Activated CD4-positive, alpha-beta T cell treated with anti-CD3 and anti-CD28 coated beads for 36 hours (primary cell): ENCODE data around the gene MYO9A. TPM values are rescaled to one million over a fixed set of nuclear protein-coding genes. Genes with fewer than 3 reads are reported as not detected.

Experiments
- ATAC-seq: fragments of 200-7000 bp; cut with Tn5 transposase; one replicate; pipeline ENCODE4 v1.10.0; 2021; ENCODE audit warnings: mild to moderate bottlenecking, moderate library complexity
- CTCF ChIA-PET: fragments of 350-600 bp; sonication (Branson Sonifier 250); formaldehyde crosslinking; loops from one replicate; lab custom pipeline; 2021; ENCODE audit warnings: antibody characterized with exemption; lab: Charles Lee
- POLR2A ChIA-PET: fragments of 350-600 bp; sonication (Branson Sonifier 250); formaldehyde crosslinking; loops from one replicate; lab custom pipeline; 2021; ENCODE audit warnings: antibody characterized with exemption, inconsistent platforms; lab: Charles Lee
- DNase-seq: peaks from one replicate; pipeline ENCODE4 v3.0.0-alpha.2; 2020
- H3K27ac Mint-ChIP-seq: one replicate; pipeline ENCODE4 v1.8.0; 2021; ENCODE audit warnings: mixed read lengths
- H3K27me3 Mint-ChIP-seq: one replicate; pipeline ENCODE4 v1.8.0; 2021; ENCODE audit warnings: mixed read lengths
- H3K36me3 Mint-ChIP-seq: one replicate; pipeline ENCODE4 v1.8.0; 2021; ENCODE audit warnings: low read depth, mixed read lengths
- H3K4me1 Mint-ChIP-seq: one replicate; pipeline ENCODE4 v1.8.0; 2021; ENCODE audit warnings: mixed read lengths
- H3K4me3 Mint-ChIP-seq: one replicate; pipeline ENCODE4 v1.8.0; 2021; ENCODE audit warnings: mild to moderate bottlenecking, moderate library complexity, mixed read lengths
- H3K9me3 Mint-ChIP-seq: one replicate; pipeline ENCODE4 v1.8.0; 2021; ENCODE audit warnings: low read depth, mixed read lengths
- intact Hi-C, 2 experiments: fragments of 100-400 bp; cut with DNase I in 1 of 2; cut with micrococcal nuclease in 1 of 2; formaldehyde crosslinking; loops; one replicate each; pipeline versions ENCODE4 v1.14.2 to v1.15.1; 2022 to 2024; cut with DNase I, micrococcal nuclease
- total RNA-seq, 2 experiments: library from RNA; stranded (reverse); gene quantifications; one replicate each; pipeline ENCODE4 v1.2.3, GENCODE V29; 2021

Gene MYO9A
- total RNA-seq, 2 experiments from 2014 or later = 19.0 to 20.3 TPM

DNA sequence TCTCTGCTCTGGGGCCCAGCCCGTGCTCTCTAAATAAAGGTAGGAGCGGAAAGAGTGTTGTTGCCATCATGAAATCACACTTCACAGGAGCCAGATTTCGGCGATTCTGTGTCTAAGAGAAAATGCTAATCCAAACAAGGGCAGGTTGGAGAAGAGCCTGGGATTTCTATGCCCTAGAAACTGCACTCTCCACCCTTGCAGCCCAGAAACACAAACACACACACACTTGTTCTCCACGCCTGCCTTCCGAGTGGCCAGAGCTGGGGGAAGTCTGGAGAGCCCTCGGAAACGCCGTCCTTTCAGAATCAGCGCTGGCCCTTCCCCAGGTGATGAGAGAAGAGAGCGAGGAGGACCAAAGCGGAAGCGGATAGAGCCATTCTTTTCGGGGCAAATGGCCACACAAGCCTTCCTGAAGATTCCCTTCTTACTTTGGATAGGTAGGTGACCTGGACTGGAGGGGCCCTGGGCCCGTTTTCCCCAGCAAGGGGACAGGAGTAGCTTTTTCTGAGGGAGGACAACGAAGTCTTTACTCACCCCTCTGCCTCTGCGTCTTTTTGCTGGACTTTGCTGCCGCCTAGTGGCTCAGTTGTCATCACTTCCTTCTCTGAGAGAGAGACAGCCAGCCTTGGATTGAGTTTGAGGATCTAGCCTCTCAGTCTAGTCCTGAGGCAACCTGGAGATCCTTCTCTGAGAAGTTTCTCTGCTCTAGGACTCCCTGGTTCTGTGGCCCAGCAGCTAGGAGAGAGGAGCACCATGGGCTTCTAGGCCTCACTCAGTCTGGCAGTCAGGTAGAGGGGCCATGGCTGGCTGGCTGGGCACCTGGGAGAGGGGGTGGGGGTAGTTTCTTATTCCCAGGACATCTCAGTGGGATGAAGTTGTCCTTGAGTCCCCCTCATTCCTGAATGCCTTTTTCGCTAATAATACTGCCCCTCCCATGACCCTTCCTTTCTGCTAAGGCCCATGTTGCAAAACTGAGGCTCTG is 38.0 kb upstream of the MYO9A start:
- ATAC-seq (peak; percentile 95), DNase-seq (peak; percentile 90)
- no peaks in the 10 kb centered on the region for H3K36me3 Mint-ChIP-seq
- peaks cover 5% of the 10 kb centered on the region for H3K4me1 Mint-ChIP-seq
- peak overlapping the region; percentile 53 for H3K4me3 Mint-ChIP-seq
- H3K27ac Mint-ChIP-seq = peak overlapping the region; percentile 7
- intact Hi-C loops = loop anchor here (1.0 kb wide), 3 partner anchors 354 to 412 kb away; no protein-coding TSS in a partner anchor
- no peaks in the 10 kb centered on the region for H3K9me3 Mint-ChIP-seq
- CTCF ChIA-PET = interaction anchor here (0.5 to 3.1 kb wide), 31 partner anchors 9 to 417 kb away, joined by 3 to 44 read pairs (median 4); partner anchors contain the start of genes GRAMD2A, MYO9A and SENP8
- peaks cover 2% of the 10 kb centered on the region for H3K27me3 Mint-ChIP-seq
- POLR2A ChIA-PET = interaction anchor here (0.5 kb wide), 1 partner anchor 187 kb away, joined by 3 read pairs; no protein-coding TSS in a partner anchor

DNA sequence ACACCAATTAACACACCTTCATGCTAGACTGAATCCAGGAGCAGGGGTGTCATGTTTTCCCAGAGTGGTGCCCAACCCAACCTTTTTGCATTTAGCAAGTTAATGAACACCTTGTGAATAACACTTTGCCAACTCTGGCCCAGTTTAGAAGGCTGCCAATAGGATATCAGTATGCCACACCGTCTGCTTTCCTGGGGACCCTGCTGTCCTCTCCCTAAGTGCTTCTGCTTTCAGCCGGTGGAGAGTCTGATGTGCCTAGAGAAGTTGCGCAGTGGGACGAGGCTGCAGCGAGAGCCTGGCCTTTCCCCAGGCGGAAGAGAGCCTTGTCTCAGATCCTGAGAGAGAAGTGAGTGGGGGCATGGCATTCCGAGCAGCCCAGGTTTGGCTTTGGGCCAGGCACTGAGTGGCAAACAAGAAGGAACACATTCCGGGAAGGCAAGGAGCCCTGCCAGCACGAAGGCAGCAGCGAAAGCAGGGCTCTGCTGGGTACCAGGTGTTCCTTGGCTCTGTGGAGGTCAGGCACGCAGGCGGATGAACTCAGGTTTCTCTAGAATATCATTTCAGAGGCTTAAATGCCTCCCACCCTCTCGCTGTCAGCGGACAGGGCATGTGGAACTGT is 37.2 kb upstream of the MYO9A start:
- ChIA-PET POLR2A (no interaction called here), CTCF (interaction anchor here (0.9 to 3.1 kb wide), 8 partner anchors 8 to 412 kb away, joined by 3 to 44 read pairs (median 4); no protein-coding TSS in a partner anchor)
- Mint-ChIP-seq H3K27ac (no peak overlapping the region), H3K4me3 (no peak overlapping the region), H3K27me3 (peaks cover 2% of the 10 kb centered on the region), H3K4me1 (peaks cover 5% of the 10 kb centered on the region), H3K36me3 (no peaks in the 10 kb centered on the region), H3K9me3 (no peaks in the 10 kb centered on the region)
- no peak for ATAC-seq
- no peak for DNase-seq
- intact Hi-C loops = no loop called here

DNA sequence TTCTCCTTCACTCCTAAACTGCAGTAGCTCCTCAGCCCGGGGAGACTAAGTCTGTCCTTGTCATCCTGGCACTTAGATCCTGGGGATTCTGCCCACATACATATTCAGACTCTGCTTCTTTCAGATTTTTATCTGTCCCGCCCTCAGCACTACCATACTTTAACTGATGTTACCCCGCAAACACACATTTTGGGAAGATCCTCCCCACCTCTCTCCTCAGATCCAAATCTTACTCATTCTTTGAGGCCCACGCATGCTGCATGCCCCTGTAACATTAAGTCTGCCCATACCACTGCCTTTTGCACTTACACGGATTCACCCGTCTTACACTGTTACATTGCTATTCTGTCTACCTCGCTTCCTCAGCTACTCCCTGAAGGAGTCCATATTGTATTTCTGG is 36.4 kb upstream of the MYO9A start:
- ChIA-PET POLR2A (no interaction called here), CTCF (interaction anchor here (0.7 to 2.3 kb wide), 5 partner anchors 8 to 411 kb away, joined by 3 to 9 read pairs (median 4); no protein-coding TSS in a partner anchor)
- Mint-ChIP-seq H3K4me3 (no peak overlapping the region), H3K36me3 (no peaks in the 10 kb centered on the region), H3K4me1 (peaks cover 5% of the 10 kb centered on the region), H3K9me3 (no peaks in the 10 kb centered on the region), H3K27ac (no peak overlapping the region), H3K27me3 (peaks cover 2% of the 10 kb centered on the region)
- DNase-seq (no peak), ATAC-seq (no peak)
- intact Hi-C loops = no loop called here

DNA sequence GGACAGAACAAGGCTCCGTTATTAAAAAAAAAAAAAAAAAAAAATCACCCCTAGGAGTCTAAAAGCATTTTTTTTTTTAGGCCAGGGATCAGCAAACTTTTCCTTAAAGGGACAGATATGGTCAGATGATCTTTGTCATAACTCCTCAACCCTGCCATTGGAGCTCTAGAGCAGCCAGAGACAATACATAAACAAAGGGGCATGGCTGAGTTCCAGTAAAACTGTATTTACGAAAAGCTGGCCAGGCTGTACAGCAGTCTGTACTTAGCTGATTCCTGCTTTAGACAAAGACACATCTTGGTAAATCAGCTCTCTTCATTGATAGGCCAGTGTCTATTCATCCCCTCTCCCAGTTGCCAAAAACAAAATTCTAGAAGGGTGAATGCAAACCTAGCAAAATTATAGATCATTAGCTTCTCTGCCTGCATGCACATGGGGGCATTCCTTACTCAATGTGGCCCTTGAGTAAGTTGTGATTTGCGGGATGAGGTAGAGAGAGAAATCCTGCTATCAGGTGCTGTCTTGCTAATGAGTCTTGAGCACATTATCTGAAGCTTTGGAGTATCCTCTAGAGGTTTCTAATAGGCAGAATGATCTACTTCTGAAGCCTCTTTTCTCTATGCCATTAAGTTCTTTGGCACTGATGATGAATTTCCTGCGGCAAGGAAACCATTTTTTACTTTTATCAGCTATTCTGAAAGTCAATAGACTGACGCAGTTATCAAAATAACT is 35.5 kb upstream of the MYO9A start:
- DNase-seq (no peak), ATAC-seq (no peak)
- intact Hi-C loops = no loop called here
- no peaks in the 10 kb centered on the region for H3K9me3 Mint-ChIP-seq
- ChIA-PET CTCF (interaction anchor here (0.8 to 2.3 kb wide), 6 partner anchors 9 to 1730 kb away, joined by 4 to 9 read pairs (median 4); no protein-coding TSS in a partner anchor), POLR2A (no interaction called here)
- no peak overlapping the region for H3K4me3 Mint-ChIP-seq
- H3K27ac Mint-ChIP-seq = no peak overlapping the region
- H3K27me3 Mint-ChIP-seq = peaks cover 2% of the 10 kb centered on the region
- peaks cover 5% of the 10 kb centered on the region for H3K4me1 Mint-ChIP-seq
- no peaks in the 10 kb centered on the region for H3K36me3 Mint-ChIP-seq

DNA sequence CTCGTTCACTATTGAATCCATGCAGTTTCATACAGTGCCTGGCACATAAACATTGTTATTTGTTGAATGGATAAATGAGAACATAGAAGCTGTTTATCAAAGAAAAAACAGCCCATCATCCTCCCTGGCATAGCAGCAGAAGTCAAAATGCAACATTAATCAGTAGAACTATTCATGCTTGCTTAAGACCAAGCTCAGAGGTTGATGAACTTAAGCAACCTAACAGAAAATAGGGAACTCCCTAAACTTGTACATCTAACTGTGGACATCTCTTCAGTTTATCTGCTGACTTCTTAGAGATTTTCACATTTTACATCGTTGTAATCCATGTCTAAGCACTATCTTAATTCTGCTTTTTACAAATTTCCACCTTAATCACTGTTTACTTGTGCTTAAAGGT is 29.5 kb upstream of the MYO9A start:
- H3K27me3 Mint-ChIP-seq = no peaks in the 10 kb centered on the region
- no peaks in the 10 kb centered on the region for H3K9me3 Mint-ChIP-seq
- DNase-seq (no peak), ATAC-seq (no peak)
- POLR2A ChIA-PET = no interaction called here
- no peaks in the 10 kb centered on the region for H3K36me3 Mint-ChIP-seq
- H3K4me3 Mint-ChIP-seq = no peak overlapping the region
- no peak overlapping the region for H3K27ac Mint-ChIP-seq
- no peaks in the 10 kb centered on the region for H3K4me1 Mint-ChIP-seq
- CTCF ChIA-PET = interaction anchor here (2.5 kb wide), 1 partner anchor 8 kb away, joined by 9 read pairs; no protein-coding TSS in a partner anchor
- intact Hi-C loops = loop anchor here in 1 of 2 experiments (5.0 kb wide), 1 partner anchor 800 kb away; no protein-coding TSS in a partner anchor

DNA sequence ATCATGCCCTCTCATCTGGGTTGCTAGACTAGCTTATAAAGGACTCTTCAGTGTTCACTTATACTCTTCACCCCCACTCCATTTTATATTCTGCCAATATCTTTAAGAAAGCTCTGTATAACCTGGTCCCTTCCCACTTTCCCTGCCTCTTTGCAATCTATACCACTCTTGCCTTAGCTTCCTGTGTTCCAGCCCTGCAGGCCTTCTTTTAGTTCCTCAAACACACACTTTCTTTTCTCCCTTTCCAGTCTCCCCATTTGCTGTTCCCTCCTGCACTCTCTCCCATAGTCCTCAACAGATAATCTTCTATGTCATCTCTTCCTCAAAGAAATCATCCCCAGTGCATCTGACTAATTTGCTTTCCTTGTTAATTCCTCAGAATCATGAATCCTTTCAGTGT is 29.0 kb upstream of the MYO9A start:
- no peaks in the 10 kb centered on the region for H3K9me3 Mint-ChIP-seq
- ATAC-seq = no peak
- no peaks in the 10 kb centered on the region for H3K36me3 Mint-ChIP-seq
- no peak overlapping the region for H3K27ac Mint-ChIP-seq
- intact Hi-C loops = loop anchor here in 1 of 2 experiments (5.0 kb wide), 1 partner anchor 800 kb away; no protein-coding TSS in a partner anchor
- ChIA-PET CTCF (interaction anchor here (0.6 to 2.5 kb wide), 3 partner anchors 9 to 348 kb away, joined by 3 to 9 read pairs (median 3); no protein-coding TSS in a partner anchor), POLR2A (no interaction called here)
- no peaks in the 10 kb centered on the region for H3K27me3 Mint-ChIP-seq
- H3K4me1 Mint-ChIP-seq = no peaks in the 10 kb centered on the region
- H3K4me3 Mint-ChIP-seq = no peak overlapping the region
- DNase-seq = no peak

DNA sequence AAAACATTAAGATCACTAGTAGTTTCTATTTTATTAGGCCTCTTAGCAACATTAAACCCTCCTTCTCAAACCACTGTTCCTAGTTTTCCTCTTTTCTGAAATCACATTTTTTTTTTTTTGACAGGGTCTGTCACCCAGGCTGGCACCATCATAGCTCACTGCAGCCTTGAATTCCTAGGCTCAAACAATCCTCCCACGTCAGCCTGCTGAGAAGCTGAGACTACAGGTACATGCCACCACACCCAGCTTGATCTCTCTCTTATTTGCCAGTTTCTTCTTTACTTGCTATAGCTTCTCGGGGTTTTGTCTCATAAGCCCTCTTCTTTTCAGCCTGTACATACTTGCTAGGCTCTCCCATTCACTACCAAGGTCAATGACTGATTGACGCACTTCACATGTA is 28.3 kb upstream of the MYO9A start:
- ChIA-PET CTCF (interaction anchor here (0.6 to 2.5 kb wide), 5 partner anchors 9 to 348 kb away, joined by 3 to 9 read pairs (median 3); no protein-coding TSS in a partner anchor), POLR2A (no interaction called here)
- no peak for DNase-seq
- peaks cover 2% of the 10 kb centered on the region for H3K4me1 Mint-ChIP-seq
- ATAC-seq = no peak
- H3K9me3 Mint-ChIP-seq = no peaks in the 10 kb centered on the region
- no peaks in the 10 kb centered on the region for H3K36me3 Mint-ChIP-seq
- no peak overlapping the region for H3K27ac Mint-ChIP-seq
- H3K4me3 Mint-ChIP-seq = no peak overlapping the region
- intact Hi-C loops = loop anchor here in 1 of 2 experiments (5.0 kb wide), 1 partner anchor 799 kb away; no protein-coding TSS in a partner anchor
- H3K27me3 Mint-ChIP-seq = no peaks in the 10 kb centered on the region

DNA sequence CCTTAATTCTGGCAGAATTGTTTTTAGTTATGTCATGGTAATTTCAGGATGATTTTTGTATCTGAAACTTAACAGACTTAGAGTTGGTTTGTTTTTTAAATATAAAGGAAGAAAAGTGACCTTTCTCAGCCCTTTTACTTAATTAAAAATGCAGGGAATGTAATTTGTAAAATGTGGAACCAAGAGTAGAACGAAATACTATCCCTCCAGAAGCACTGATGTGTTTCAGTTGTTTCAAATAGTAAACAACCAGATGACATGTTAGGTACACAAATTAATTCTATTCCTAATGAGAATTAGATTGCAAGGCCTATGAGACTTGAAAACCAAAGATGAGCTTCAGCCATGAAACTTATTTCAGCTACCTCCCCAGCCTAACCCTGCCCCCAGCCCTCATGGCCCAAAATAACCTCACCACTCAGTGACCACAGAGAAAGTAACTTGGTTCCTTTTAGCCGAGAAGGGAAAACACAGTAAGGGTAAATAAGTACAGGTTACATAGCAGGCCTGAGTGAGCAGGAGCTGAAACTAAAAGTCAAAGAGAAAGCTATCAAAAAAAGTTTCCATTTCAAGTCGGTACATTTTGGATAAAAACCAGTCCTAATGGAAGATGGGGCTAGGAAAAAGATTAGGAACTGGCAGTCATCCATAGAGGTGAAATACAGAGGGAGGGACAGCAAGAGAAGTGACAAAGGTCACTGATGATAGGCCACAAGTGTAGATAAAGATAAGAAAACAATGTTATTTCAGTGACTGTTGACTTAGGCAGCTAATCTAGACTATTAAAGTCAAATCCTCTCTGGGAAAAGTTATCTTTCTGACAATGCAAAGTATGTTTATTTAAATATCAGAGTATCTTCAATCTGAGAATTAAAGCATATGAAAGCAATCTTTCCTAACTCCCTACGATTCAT is 23.5 kb upstream of the MYO9A start:
- H3K36me3 Mint-ChIP-seq = no peaks in the 10 kb centered on the region
- no peaks in the 10 kb centered on the region for H3K27me3 Mint-ChIP-seq
- no peaks in the 10 kb centered on the region for H3K9me3 Mint-ChIP-seq
- intact Hi-C loops = no loop called here
- CTCF ChIA-PET = interaction anchor here (1.0 kb wide), 1 partner anchor 15 kb away, joined by 3 read pairs; no protein-coding TSS in a partner anchor
- no peak overlapping the region for H3K4me3 Mint-ChIP-seq
- ATAC-seq = no peak
- H3K4me1 Mint-ChIP-seq = peaks cover 2% of the 10 kb centered on the region
- no peak overlapping the region for H3K27ac Mint-ChIP-seq
- no peak for DNase-seq
- POLR2A ChIA-PET = no interaction called here

DNA sequence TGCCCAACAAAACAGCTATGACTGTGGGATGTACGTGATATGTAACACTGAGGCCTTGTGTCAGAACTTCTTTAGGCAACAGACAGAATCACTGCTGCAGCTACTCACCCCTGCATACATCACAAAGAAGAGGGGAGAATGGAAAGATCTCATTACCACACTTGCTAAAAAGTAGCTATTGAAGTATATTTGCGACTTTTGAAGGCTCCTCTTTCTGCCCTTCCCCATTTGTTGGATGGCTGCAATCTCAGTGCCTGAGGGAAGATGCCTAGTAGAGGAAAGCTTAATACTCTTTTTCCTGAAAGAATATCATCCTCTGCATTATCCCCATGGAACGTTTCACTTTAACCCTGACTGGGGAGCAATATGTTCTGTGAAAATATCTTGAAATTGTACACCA is 22.1 kb upstream of the MYO9A start:
- ATAC-seq = no peak
- H3K27me3 Mint-ChIP-seq = no peaks in the 10 kb centered on the region
- POLR2A ChIA-PET = no interaction called here
- H3K4me1 Mint-ChIP-seq = peaks cover 2% of the 10 kb centered on the region
- no peak overlapping the region for H3K4me3 Mint-ChIP-seq
- no peak overlapping the region for H3K27ac Mint-ChIP-seq
- intact Hi-C loops = no loop called here
- H3K9me3 Mint-ChIP-seq = no peaks in the 10 kb centered on the region
- DNase-seq = no peak
- CTCF ChIA-PET = interaction anchor here (0.6 kb wide), 1 partner anchor 53 kb away, joined by 3 read pairs; no protein-coding TSS in a partner anchor
- no peaks in the 10 kb centered on the region for H3K36me3 Mint-ChIP-seq

DNA sequence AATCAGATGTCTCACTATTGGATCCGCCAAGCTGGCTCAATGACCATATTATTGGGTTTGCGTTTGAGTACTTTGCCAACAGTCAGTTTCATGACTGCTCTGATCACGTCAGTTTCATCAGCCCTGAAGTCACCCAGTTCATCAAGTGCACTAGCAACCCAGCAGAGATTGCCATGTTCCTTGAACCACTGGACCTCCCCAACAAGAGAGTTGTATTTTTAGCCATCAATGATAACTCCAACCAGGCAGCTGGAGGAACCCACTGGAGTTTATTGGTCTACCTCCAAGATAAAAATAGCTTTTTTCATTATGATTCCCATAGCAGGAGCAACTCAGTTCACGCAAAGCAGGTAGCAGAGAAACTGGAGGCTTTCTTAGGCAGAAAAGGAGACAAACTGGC is 21.7 kb upstream of the MYO9A start:
- Mint-ChIP-seq H3K36me3 (no peaks in the 10 kb centered on the region), H3K27ac (no peak overlapping the region), H3K4me1 (peaks cover 2% of the 10 kb centered on the region), H3K4me3 (no peak overlapping the region), H3K27me3 (no peaks in the 10 kb centered on the region), H3K9me3 (no peaks in the 10 kb centered on the region)
- no peak for ATAC-seq
- no peak for DNase-seq
- intact Hi-C loops = no loop called here
- POLR2A ChIA-PET = no interaction called here
- CTCF ChIA-PET = interaction anchor here (0.6 kb wide), 1 partner anchor 53 kb away, joined by 3 read pairs; no protein-coding TSS in a partner anchor
